Left ventricle myocardium inferior (tissue), 1 donor: ENCODE results near the gene ZNF485. TPM values are rescaled to one million over a fixed set of nuclear protein-coding genes. Genes with fewer than 3 reads are reported as not detected.

Source experiments
- DNase-seq: peaks from one replicate; pipeline ENCODE4 v3.0.0-alpha.2; 2020
- H3K27ac ChIP-seq: fragments of 200-600 bp; replicated peaks from 2 replicates; pipeline ENCODE4 v1.8.0; 2021
- H3K27me3 ChIP-seq: fragments of 200-600 bp; 2 replicates; pipeline ENCODE4 v1.8.0; 2021; ENCODE audit warnings: low read depth
- H3K36me3 ChIP-seq: fragments of 200-600 bp; 2 replicates; pipeline ENCODE4 v1.8.0; 2021
- H3K4me1 ChIP-seq: fragments of 200-600 bp; 2 replicates; pipeline ENCODE4 v1.8.0; 2021
- H3K4me3 ChIP-seq: fragments of 200-600 bp; 2 replicates; pipeline ENCODE4 v1.8.0; 2021; ENCODE audit warnings: mild to moderate bottlenecking, moderate library complexity
- H3K9me3 ChIP-seq: fragments of 200-600 bp; replicated peaks from 2 replicates; pipeline ENCODE4 v1.8.0; 2021
- CTCF ChIP-seq: fragments of 200-600 bp; IDR thresholded peaks from 2 replicates; pipeline ENCODE4 v1.8.0; 2021; ENCODE audit warnings: antibody characterized with exemption, mild to moderate bottlenecking, borderline replicate concordance
- intact Hi-C: fragments of 100-400 bp; cut with micrococcal nuclease; formaldehyde crosslinking; loops from one replicate; pipeline ENCODE4 v1.11.0; 2022
- total RNA-seq: library from RNA; stranded (reverse); fragmentation: NEBNext Ultra II Directional; extraction: Animal tissue kit (Norgen Biotek cat#: 25700); gene quantifications from one replicate; pipeline ENCODE4 v1.2.1, GENCODE V29; 2021
- donor health status: DM: no; HTN: yes; CAD: no; lungs with severe emphysema.

Gene ZNF485
- total RNA-seq, 1 donor from 2014 or later = 1.5 TPM

DNA sequence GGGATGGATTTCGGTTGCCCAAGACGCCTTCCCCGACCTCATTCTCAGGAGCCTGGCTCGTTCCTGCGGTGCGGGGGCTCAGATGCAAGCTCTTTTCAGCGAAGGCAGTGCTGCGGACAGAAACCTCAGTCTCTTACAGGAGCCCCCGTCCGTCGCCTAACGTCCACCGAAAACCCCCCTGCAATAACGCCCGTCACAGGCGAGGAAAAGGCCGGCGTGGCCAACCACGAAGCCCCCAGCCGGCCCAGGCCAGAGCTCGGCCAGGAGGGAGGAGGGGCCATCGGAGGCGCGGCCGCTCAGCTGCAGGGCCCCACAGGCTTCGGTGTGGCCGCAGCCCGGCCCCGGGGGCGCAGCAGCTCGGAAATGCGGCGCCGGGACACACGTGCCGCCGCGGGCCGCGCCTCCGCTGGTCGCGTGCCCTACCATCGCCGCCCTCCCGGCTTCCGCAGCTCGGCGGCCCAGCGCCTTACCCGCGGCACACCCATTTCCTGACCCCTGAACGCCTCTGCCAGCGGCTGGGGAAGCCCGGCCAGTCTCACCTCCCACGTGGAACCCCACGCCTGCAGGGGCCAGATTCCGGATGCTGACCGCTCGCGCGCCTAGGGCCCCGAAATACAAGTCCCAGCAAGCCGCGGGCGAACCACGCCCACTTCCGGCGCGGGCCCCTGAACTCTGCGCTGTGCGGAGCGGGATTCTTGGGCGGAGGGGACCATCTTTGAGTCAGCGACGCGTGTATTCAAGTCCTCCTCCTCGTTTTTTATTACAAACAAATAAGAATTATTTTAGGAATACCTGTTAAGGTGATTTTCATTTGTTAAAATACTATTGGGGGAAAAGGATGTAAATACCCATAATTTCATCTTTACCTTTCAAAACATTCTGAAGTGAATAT lies 32.0 kb upstream of the ZNF485 start, which contains the start of gene ZNF239:
ZNF239 (minus strand) TSS at position 616 of the 892 bp plus-strand sequence. CDS start 16,537 bp downstream, outside the sequence.
- intact Hi-C loops = no loop called here
- no peaks in the 10 kb centered on the region for H3K9me3 ChIP-seq
- peaks cover 22% of the 10 kb centered on the region for H3K4me1 ChIP-seq
- H3K4me3 ChIP-seq = peak within 1 kb of the TSS; percentile 81
- H3K27ac ChIP-seq = peak within 1 kb of the TSS; percentile 80
- no peaks in the 10 kb centered on the region for H3K36me3 ChIP-seq
- H3K27me3 ChIP-seq = no peaks in the 10 kb centered on the region
- peak; percentile 92 for DNase-seq
- peak; percentile 2 for TF ChIP-seq CTCF

DNA sequence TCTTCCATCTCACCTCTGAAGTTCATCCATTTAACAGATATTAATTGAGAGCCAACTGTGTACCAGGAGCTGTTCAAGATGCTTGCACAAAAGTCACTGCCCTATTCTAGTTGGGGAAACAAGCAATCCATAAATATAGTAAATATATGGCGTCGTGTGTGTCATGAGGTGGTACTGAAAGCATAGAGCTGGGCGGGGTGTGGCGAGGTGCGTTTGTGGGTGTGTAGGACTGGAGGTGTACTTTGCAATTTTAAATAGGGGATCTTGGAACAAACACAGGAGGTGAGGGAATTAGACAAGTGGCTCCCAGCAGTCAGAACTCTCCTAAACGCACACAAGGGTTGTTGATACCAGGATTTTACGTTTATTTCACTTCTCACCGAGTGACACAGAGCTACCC lies 31.3 kb upstream of the ZNF485 start:
- peak overlapping the region; percentile 80 for H3K27ac ChIP-seq
- H3K9me3 ChIP-seq = no peaks in the 10 kb centered on the region
- intact Hi-C loops = no loop called here
- no peaks in the 10 kb centered on the region for H3K36me3 ChIP-seq
- H3K4me3 ChIP-seq = peak overlapping the region; percentile 81
- TF ChIP-seq CTCF = no peak
- DNase-seq = no peak
- H3K4me1 ChIP-seq = peaks cover 22% of the 10 kb centered on the region
- no peaks in the 10 kb centered on the region for H3K27me3 ChIP-seq

- intact Hi-C loops = no loop called here
These were observed 30.2 kb upstream of the ZNF485 start for GRCh38 chr10:43576062-43576461.

DNA sequence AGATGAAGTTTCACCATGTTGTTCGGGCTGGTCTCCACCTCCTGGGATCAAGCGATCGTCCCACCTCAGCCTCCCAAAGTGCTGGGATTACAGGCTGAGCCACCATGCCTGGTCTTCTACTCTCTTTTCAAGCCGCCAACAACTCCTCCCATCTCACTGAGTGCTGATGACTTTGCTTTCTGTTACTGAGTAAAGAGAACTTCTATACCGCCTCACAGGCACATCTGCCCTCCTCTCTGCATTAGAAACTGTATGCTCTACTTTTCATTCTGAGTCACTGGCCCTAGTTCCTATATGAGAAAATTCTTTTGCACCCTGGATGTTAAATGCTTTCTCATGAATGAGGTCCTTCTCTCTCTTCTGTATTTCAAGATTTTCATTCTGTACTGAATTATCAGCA lies 29.7 kb upstream of the ZNF485 start:
- Histone ChIP-seq H3K27ac (no peak overlapping the region), H3K27me3 (no peaks in the 10 kb centered on the region), H3K9me3 (no peaks in the 10 kb centered on the region), H3K36me3 (no peaks in the 10 kb centered on the region), H3K4me1 (peaks cover 22% of the 10 kb centered on the region), H3K4me3 (no peak overlapping the region)
- DNase-seq = no peak
- intact Hi-C loops = no loop called here
- TF ChIP-seq CTCF = no peak

More at GRCh38 chr10:43576062-43576461, 30.2 kb upstream of the ZNF485 start:
- DNase-seq = no peak
- Histone ChIP-seq H3K4me1 (peaks cover 22% of the 10 kb centered on the region), H3K9me3 (no peaks in the 10 kb centered on the region), H3K27me3 (no peaks in the 10 kb centered on the region), H3K4me3 (no peak overlapping the region), H3K36me3 (no peaks in the 10 kb centered on the region), H3K27ac (no peak overlapping the region)
- no peak for TF ChIP-seq CTCF

DNA sequence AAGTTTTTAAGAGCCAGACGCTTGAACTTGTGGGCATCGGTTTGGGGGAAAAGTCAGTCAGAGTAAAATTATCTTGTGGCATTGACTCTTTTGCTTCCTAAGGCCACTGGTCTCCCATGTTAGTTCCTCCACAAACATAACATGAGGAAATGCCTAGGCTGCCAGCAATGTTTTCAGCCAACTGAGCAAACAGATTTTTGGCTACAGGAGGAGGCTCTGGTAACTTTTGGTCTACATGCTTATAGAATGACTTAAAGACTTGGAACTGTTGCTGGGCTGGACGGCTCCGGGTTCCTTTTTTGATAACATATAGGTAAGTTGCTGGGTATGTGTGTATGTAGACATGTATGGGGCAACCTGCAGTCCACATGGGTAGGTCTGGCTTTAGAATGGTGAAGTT lies 22.2 kb upstream of the ZNF485 start:
- DNase-seq = no peak
- Histone ChIP-seq H3K4me1 (no peaks in the 10 kb centered on the region), H3K36me3 (no peaks in the 10 kb centered on the region), H3K9me3 (no peaks in the 10 kb centered on the region), H3K27me3 (peaks cover 3% of the 10 kb centered on the region), H3K4me3 (no peak overlapping the region), H3K27ac (no peak overlapping the region)
- TF ChIP-seq CTCF = no peak
- intact Hi-C loops = no loop called here
